ENCODE measurements around the gene RAB5A. TPM values are rescaled to one million over a fixed set of nuclear protein-coding genes. Genes with fewer than 3 reads are reported as not detected.

The RAB5A gene, protein sequence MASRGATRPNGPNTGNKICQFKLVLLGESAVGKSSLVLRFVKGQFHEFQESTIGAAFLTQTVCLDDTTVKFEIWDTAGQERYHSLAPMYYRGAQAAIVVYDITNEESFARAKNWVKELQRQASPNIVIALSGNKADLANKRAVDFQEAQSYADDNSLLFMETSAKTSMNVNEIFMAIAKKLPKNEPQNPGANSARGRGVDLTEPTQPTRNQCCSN
- total RNA-seq (2012; rRNA removed) (46.4 and 82.8 TPM in 2 replicates), polyA plus RNA-seq (2012; rRNA removed) (33.3 and 37.2 TPM in 2 replicates), Bru-seq, nascent RNA (percentile 96 among the genes with signal in this experiment), BruChase-seq, experiment 1, labeled RNA remaining after a 6-hour chase (percentile 95 among the genes with signal in this experiment), BruChase-seq, experiment 2, labeled RNA remaining after a 2-hour chase (percentile 93 among the genes with signal in this experiment)
- 6.8 and 17.0 TPM in 2 replicates for polyA plus RNA-seq (2012; cell fraction: cytosol; rRNA removed)
- polyA plus RNA-seq (2012; cell fraction: nucleus; rRNA removed; ENCODE audit: low replicate concordance), result 7.1 and 15.1 TPM in 2 replicates
- long read RNA-seq, transcript RAB5A-201 (6 exons, 2,536 nt), result major isoform, 115 of 131 reads
- long read RNA-seq, partial matches to known transcripts, result 0 of 131 reads
- long read RNA-seq, other reads (novel, unspliced or antisense), result 13 of 131 reads

GRCh38 chr3:19946832-19947548 lies at the start of gene RAB5A:
TSS of gene RAB5A (plus strand) at chr3:19947097. CDS start at chr3:19950899, 3,802 bp downstream.
- intact Hi-C loops (cut with micrococcal nuclease), result loop anchor here (1.0 to 5.0 kb wide), 3 partner anchors 58 to 240 kb away; partner anchors contain the start of genes KAT2B and SGO1
- dilution Hi-C loops (cut with HindIII; ENCODE audit: low sequenced_read_pairs, unreplicated experiment), result no loop called here
- Histone ChIP-seq H3K4me1 (ENCODE audit: control insufficient read depth, insufficient read depth, low read length) (peaks cover 6% of the 10 kb centered on the region; the same call in 1 of the 2 replicates), H3K23ac (ENCODE audit: low read depth, low read length) (peak within 1 kb of the TSS; percentile 64), H2BK5ac (ENCODE audit: low read depth, low read length, poor library complexity, severe bottlenecking) (peak within 1 kb of the TSS; percentile 89), H3K27ac (ENCODE audit: insufficient read depth, low read length) (peak within 1 kb of the TSS; percentile 88), H2AK5ac (ENCODE audit: low read depth, low read length) (peak within 1 kb of the TSS; percentile 89), H3K18ac (ENCODE audit: low read depth, low read length) (peak within 1 kb of the TSS; percentile 64), H3K79me1 (ENCODE audit: low read depth in 1 of 2, low read length in 2 of 2) (peaks cover 5 to 19% of the 10 kb centered on the region in 2 experiments; a peak in 3 of 4 replicates), H4K8ac (ENCODE audit: low read depth in 2 of 2, low read length in 2 of 2) (peak within 1 kb of the TSS; percentile 91 to 98), H3K14ac (replicated peaks; ENCODE audit: low read depth, low read length) (peak within 1 kb of the TSS; percentile 95), H3K27me3 (ENCODE audit: control insufficient read depth, insufficient read depth, low read length) (no peaks in the 10 kb centered on the region), H3K4ac (ENCODE audit: low read depth, low read length) (peak within 1 kb of the TSS; percentile 87), H3K4me3 (ENCODE audit: insufficient read depth, low read depth, low read length) (peak within 1 kb of the TSS; percentile 95), H3K9me1 (ENCODE audit: insufficient read depth, low read length) (no peaks in the 10 kb centered on the region; the same call in 1 of the 2 replicates), H2BK15ac (ENCODE audit: low read depth, low read length) (peak within 1 kb of the TSS; percentile 68; the same call in 1 of the 3 replicates), H3K9ac (ENCODE audit: low read depth, low read length) (peak within 1 kb of the TSS; percentile 87), H3K36me3 (ENCODE audit: control insufficient read depth, insufficient read depth, low read length) (peaks cover 8% of the 10 kb centered on the region), H2BK120ac (ENCODE audit: low read depth, low read length) (peak within 1 kb of the TSS; percentile 74), H2AK9ac (replicated peaks; ENCODE audit: low read depth, low read length, poor library complexity) (peak within 1 kb of the TSS; percentile 100), H4K91ac (ENCODE audit: insufficient read depth, low read depth, low read length) (peak within 1 kb of the TSS; percentile 85), H3K56ac (ENCODE audit: extremely low read depth, insufficient read depth, low read length) (peak within 1 kb of the TSS; percentile 63), H3K4me2 (ENCODE audit: low read depth, low read length) (peak within 1 kb of the TSS; percentile 100), H2BK20ac (ENCODE audit: low read depth, low read length) (no peak within 1 kb of the TSS), H3K9me3 (ENCODE audit: control insufficient read depth, insufficient read depth, low read length) (no peaks in the 10 kb centered on the region), H4K5ac (ENCODE audit: low read depth, low read length) (peak within 1 kb of the TSS; percentile 92), H4K20me1 (ENCODE audit: insufficient read depth, low read length) (peaks cover 30% of the 10 kb centered on the region), H2AFZ (replicated peaks; ENCODE audit: low read length, poor library complexity) (peak within 1 kb of the TSS; percentile 92)
- peak; percentile 98 for DNase-seq
- ATAC-seq (ENCODE audit: low read depth), result peak; percentile 91
- ChIA-PET CTCF (no interaction called here), POLR2A (ENCODE audit: unreplicated experiment) (no interaction called here)
- no TSS peak for BruUV-seq (replicated peaks)
- in situ Hi-C loops (cut with MboI; ENCODE audit: low sequenced_read_pairs), result loop anchor here (10.0 kb wide), 1 partner anchor 238 kb away; the partner anchor contains the start of gene SGO1
- WGBS, 2 experiments (ENCODE audit: extremely low coverage in 2 of 2, insufficient read length in 1 of 2), result 0% methylated on average over 6 of the region's 73 CpGs; no CpG with 5 or more reads in 1 of the 2 experiments
- TF ChIP-seq BHLHE40 (IDR thresholded peaks at IDR 0.05; ENCODE audit: low read depth, low read length) (peak; percentile 61; the same call in 1 of the 2 replicates), RAD21 (IDR thresholded peaks at IDR 0.05; ENCODE audit: low read length) (no peak), RFX5 (IDR thresholded peaks at IDR 0.05; ENCODE audit: low read depth, low read length) (no peak), NFE2L2 (IDR thresholded peaks at IDR 0.05; ENCODE audit: low read depth, low read length) (no peak), SMC3 (IDR thresholded peaks at IDR 0.05; ENCODE audit: low read depth, low read length) (no peak), MAZ (IDR thresholded peaks at IDR 0.05; ENCODE audit: borderline replicate concordance, low read depth, low read length) (peak; percentile 94), CHD1 (IDR thresholded peaks at IDR 0.05; ENCODE audit: low read depth, low read length) (no peak), POLR2A (IDR thresholded peaks at IDR 0.05; ENCODE audit: low read depth, low read length) (peak; percentile 87), MAFK (IDR thresholded peaks at IDR 0.05; ENCODE audit: low read depth, low read length) (no peak)
- TF ChIP-seq, protein P1, sequence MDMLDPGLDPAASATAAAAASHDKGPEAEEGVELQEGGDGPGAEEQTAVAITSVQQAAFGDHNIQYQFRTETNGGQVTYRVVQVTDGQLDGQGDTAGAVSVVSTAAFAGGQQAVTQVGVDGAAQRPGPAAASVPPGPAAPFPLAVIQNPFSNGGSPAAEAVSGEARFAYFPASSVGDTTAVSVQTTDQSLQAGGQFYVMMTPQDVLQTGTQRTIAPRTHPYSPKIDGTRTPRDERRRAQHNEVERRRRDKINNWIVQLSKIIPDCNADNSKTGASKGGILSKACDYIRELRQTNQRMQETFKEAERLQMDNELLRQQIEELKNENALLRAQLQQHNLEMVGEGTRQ (IDR thresholded peaks at IDR 0.05; ENCODE audit: low read depth, low read length), result peak; percentile 96
- TF ChIP-seq, protein P2, sequence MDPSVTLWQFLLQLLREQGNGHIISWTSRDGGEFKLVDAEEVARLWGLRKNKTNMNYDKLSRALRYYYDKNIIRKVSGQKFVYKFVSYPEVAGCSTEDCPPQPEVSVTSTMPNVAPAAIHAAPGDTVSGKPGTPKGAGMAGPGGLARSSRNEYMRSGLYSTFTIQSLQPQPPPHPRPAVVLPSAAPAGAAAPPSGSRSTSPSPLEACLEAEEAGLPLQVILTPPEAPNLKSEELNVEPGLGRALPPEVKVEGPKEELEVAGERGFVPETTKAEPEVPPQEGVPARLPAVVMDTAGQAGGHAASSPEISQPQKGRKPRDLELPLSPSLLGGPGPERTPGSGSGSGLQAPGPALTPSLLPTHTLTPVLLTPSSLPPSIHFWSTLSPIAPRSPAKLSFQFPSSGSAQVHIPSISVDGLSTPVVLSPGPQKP (IDR thresholded peaks at IDR 0.05; ENCODE audit: borderline replicate concordance, low read depth, low read length), result no peak

Data from IMR-90 (cell line).